ENCODE data around the gene SLC7A5.

Gene SLC7A5

DNA sequence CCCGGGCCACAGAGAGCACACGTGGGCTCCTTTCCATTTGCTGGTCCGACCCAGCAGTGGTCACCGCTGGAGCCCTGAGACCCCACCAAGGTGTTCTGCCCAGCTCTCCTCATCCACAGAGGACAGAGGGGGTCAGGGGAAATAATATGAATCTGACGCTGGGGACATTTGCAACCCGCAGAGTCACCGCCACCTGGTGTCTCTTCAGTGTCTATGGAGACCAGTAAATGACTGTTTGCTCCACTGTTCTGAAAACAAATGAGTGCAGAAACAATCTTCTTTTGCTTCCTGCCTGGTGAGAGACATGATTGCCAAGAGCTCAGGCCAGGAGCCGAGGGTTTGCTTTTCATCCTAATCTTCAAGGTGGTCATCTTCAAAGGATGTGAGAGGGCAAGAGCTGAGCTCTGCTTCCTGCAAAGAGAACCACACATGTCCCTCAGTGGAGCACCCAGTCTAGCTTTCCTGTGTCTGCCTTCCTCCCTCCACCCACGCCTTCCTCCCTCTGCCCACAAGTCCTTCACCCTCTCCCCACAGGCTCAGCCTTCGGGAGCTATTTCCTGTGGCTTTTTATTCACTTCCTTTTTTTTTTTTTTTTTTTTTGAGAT lies 88.8 kb downstream of the SLC7A5 start:
- DNase-seq (ENCODE audit: low read depth), result no peak
- TF ChIP-seq, protein P1, sequence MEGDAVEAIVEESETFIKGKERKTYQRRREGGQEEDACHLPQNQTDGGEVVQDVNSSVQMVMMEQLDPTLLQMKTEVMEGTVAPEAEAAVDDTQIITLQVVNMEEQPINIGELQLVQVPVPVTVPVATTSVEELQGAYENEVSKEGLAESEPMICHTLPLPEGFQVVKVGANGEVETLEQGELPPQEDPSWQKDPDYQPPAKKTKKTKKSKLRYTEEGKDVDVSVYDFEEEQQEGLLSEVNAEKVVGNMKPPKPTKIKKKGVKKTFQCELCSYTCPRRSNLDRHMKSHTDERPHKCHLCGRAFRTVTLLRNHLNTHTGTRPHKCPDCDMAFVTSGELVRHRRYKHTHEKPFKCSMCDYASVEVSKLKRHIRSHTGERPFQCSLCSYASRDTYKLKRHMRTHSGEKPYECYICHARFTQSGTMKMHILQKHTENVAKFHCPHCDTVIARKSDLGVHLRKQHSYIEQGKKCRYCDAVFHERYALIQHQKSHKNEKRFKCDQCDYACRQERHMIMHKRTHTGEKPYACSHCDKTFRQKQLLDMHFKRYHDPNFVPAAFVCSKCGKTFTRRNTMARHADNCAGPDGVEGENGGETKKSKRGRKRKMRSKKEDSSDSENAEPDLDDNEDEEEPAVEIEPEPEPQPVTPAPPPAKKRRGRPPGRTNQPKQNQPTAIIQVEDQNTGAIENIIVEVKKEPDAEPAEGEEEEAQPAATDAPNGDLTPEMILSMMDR (conservative IDR thresholded peaks at IDR 0.05; ENCODE audit: low read depth, low read length), result no peak
- H3K4me3 ChIP-seq (ENCODE audit: low read length), result no peak overlapping the region

Measured in retinal pigment epithelial cell (primary cell).